ENCODE results near the gene CFLAR.
A peak's percentile ranks its signal among the peaks of the same experiment; 100 is the strongest.
"Not testable (repeated sequence)": the region's sequence is repeated elsewhere in the genome, so short reads cannot be mapped to it uniquely, and the experiment has no call there.

The CFLAR gene

GRCh38 chr2:201116115-201116958, at the start of gene CFLAR:
TSS of gene CFLAR (plus strand) at chr2:201116164. CDS start at chr2:201129866, 13,702 bp downstream.
- DNase-seq (ENCODE audit: low spot score), result peak; percentile 69

DNA sequence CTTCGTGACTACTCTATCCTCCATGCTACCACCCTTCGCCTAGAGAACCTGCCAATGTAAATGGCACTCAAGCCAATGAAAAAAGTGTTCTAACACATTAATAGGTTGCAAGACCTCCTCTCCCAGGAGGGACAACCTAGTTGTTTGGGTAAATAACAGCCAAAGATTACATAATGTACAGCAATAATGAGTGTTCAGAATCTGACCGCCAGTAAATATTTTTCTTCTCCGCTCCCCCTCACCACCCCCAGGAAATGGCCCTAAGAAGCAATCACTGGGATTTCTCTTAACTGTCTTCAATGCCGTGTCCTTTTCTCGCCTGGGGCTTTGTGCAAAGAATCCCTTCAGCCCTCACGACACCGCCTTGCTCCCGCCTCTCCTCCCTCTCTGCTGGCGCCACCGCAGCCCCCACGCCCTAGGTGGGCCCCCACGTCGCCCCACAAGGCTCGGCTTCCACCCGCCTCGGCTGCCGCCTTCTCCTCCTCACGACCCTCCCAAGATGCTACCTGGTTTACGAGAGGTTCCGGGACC, 45.0 kb upstream of the CFLAR start:
- peak; percentile 3 for DNase-seq (ENCODE audit: low spot score)

- DNase-seq (ENCODE audit: low spot score), result peak; percentile 93
Measured at GRCh38 chr2:201071479-201072200, 44.3 kb upstream of the CFLAR start, which contains the start of the genes HYCC2 and NDUFB3. TSS of gene HYCC2 (minus strand) at chr2:201071671. CDS start at chr2:201024009, 47,662 bp downstream. TSS of gene NDUFB3 (plus strand) at chr2:201072001. CDS start at chr2:201078883, 6,882 bp downstream.

GRCh38 chr2:201072201-201072530, 43.8 kb upstream of the CFLAR start:
- DNase-seq (ENCODE audit: low spot score), result no peak

DNA sequence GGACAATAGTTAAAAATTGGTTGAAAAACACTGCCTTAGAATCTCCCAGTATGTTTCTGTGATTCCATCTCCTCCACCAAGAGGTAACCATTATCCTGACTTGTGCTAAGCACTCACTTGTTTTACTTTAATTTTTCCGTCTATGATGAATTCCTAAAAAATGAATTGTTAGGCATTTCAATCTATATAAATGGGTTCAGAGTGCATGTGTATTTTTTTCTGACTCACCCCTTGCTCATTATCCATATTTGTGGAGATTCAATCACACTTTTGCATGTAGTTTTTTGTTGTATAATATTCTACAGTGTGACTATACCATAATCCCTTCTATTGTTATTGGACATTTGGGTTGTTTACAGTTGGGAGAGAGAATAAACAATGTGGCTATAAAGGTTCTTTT, 42.9 kb upstream of the CFLAR start:
- DNase-seq (ENCODE audit: low spot score), result no peak

DNA sequence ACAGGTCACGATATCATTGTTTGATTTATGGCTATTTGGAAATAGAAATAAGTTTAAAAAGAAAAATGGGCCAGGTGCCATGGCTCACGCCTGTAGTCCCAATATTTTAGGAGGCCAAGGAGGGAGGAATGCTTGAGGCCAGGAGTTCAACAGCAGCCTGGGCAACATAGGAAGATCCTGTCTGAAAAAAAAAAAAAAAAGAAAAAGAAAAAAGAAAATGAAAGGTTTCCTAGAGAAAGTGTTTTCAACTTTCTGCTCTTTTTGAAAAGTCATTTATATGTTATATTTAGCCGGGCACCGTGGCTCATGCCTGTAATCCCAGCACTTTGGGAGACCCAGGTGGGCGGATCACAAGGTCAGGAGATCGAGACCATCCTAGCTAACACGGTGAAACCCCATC, 41.0 kb upstream of the CFLAR start:
- DNase-seq (ENCODE audit: low spot score), result no peak

- no peak for DNase-seq (ENCODE audit: low spot score)
Measured at GRCh38 chr2:201084863-201085262, 31.1 kb upstream of the CFLAR start.

- no peak for DNase-seq (ENCODE audit: low spot score)
Measured at GRCh38 chr2:201090574-201090973, 25.4 kb upstream of the CFLAR start.

- no peak for DNase-seq (ENCODE audit: low spot score)
Measured at GRCh38 chr2:201093573-201093972, 22.4 kb upstream of the CFLAR start.

- DNase-seq (ENCODE audit: low spot score), result no peak
Measured at GRCh38 chr2:201100497-201100896, 15.5 kb upstream of the CFLAR start.

GRCh38 chr2:201105759-201106158, 10.2 kb upstream of the CFLAR start:
- DNase-seq (ENCODE audit: low spot score), result no peak

- no peak for DNase-seq (ENCODE audit: low spot score)
Measured at GRCh38 chr2:201107624-201108023, 8.3 kb upstream of the CFLAR start.

- DNase-seq (ENCODE audit: low spot score), result no peak
Measured at GRCh38 chr2:201108341-201108740, 7.6 kb upstream of the CFLAR start.

DNA sequence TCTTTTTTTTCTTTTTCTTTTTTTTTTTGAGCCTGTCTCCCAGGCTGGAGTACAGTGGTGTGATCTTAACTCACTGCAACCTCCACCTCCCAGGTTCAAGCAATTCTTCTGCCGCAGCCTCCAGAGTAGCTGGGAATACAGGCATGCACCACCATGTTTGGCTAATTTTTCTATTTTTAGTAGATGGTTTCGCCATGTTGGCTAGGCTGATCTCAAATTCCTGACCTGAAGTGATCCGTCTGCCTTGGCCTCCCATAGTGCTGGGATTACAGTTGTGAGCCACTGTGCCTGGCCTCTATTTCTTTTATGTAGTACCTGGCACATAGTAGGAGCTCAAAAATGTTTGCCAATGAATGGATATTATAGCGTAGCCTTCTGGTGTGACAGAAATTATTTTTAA, 6.8 kb upstream of the CFLAR start:
- DNase-seq (ENCODE audit: low spot score), result no peak

DNA sequence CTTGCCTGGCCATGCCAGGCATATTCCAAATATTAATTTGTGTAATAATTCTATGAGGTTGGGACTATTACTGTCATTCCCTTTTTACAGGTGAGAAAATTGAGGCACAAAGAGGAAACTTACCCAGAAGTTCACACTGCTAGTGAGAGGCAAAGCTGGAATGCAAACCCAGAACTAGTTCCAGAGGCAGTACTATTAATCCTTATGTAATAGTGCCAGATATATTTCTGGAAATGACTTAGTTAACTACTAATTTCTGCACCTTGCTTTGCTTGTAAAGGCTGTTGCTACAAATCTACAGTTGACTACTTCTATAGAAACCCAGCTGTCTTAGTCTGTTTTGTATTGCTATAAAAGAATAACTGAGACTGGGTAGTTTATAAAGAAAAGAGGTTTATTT, 5.3 kb upstream of the CFLAR start:
- no peak for DNase-seq (ENCODE audit: low spot score)

DNA sequence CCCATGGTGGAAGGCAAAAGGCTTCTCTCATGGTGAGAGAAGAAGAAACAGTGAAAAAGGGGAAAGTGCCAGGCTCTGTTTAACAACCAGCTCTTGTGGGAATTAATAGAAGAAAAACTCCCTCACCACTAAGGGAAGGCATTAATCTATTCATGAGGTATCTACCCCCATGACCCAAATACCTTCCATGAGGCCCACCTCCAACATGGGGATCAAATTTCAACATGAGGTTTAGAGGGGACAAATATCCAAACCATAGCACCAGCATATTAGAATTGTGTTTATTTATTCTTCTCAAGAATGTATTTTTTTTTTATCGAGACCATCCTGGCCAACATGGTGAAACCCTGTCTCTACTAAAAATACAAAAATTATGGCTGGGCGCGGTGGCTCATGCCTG, 4.9 kb upstream of the CFLAR start:
- DNase-seq (ENCODE audit: low spot score), result no peak

DNA sequence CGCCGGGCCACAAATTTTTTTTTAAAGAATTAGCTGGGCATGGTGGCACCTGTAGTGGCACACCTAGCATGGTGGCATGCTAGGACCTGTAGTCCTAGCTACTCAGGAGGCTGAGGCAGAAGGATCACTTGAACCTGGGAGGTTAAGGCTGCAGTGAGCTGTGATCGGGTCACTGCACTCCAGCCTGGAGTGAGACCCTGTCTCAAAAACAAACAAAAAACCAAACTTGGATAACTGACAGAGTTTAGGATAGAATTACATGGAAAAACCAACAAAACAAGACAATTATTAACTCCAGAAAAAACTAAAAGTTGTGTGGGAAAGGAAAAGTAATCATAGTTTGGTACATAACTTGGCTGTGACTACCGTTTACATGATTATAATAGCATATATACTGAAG, 1.6 kb upstream of the CFLAR start:
- no peak for DNase-seq (ENCODE audit: low spot score)

GRCh38 chr2:201114846-201115245, 1.1 kb upstream of the CFLAR start:
- no peak for DNase-seq (ENCODE audit: low spot score)

DNA sequence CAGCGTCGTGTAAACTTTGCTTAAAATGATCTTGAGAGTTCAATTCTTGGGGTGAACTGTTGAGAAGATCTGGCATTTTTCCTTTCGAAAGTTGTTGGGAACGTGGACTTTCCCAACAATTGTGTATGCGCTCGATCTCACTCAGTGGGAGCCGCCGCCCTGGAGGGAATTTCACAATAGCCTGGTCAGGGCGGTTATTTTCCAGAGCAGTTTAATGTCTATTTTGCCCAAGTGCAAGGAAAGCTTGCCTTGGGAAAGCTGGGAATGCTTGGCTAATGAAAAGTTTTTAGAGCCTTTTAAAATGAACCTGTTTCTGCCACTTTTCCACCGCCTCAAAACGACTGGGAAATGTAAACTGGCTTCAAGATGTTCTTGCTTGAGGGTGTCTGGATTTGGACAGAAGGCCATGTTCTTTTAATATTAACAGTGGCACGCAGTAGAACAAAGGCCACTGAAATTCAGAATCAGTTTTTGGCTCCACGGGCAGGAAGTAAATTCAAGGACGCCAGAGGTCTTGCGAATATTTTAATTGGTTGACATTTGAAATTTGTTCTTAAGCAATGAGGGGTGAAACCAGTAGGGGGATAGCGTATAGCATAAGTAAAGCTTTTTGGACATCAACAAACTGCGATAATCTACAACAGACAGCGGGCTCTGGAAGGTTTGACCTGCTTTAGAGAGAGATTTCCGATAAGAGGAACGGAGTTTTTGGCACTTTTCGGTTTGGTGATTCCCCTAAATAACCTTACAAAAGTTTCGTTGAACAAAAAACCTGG, 1.2 kb downstream of the CFLAR start:
- DNase-seq (ENCODE audit: low spot score), result peak; percentile 68

DNA sequence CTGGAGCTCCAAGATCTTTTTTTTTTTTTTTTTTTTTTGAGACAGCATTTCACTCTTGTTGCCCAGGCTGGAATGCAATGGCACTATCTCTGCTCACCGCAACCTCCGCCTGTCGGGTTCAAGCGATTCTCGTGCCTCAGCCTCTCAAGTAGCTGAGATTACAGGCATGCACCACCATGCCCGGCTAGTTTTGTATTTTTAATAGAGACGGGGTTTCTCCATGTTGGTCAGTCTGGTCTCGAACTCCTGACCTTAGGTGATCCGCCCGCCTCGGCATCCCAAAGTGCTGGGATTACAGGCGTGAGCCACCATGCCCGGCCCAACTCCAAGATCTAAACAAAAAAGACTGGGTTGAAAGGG, 1.8 kb downstream of the CFLAR start:
- DNase-seq (ENCODE audit: low spot score), result not testable (repeated sequence)

- peak; percentile 83 for DNase-seq (ENCODE audit: low spot score)
Measured at GRCh38 chr2:201118121-201118960, 2.4 kb downstream of the CFLAR start.

All from globus pallidus (tissue), 1 donor.